SU-DHL-6 (cell line): ENCODE data around the gene OPA3.

ENCODE experiments used
- H2AFZ ChIP-seq: fragments of 200-600 bp; sonication (generic); 2 replicates; pipeline ENCODE4 v1.6.1; 2014; ENCODE audit warnings: low read depth, mild to moderate bottlenecking, moderate library complexity, mixed read lengths, antibody characterized with exemption, low read length; ENCODE audit not compliant: severe bottlenecking
- H3F3A ChIP-seq: fragments of 200-600 bp; shearing (Covaris generic); 2 replicates; pipeline ENCODE4 v1.6.0; 2016; ENCODE audit warnings: antibody characterized with exemption, mild to moderate bottlenecking; ENCODE audit not compliant: insufficient read depth
- H3K27ac ChIP-seq: fragments of 200-600 bp; sonication (generic); 2 replicates; pipeline ENCODE4 v1.5.1; 2016; ENCODE audit warnings: low read depth, mild to moderate bottlenecking, low read length, moderate library complexity, mixed read lengths
- H3K27me3 ChIP-seq: fragments of 200-600 bp; sonication (generic), shearing (Covaris generic); 2 replicates; pipeline ENCODE4 v1.6.0; 2014; ENCODE audit warnings: mild to moderate bottlenecking, low read length
- H3K36me3 ChIP-seq: fragments of 200-600 bp; sonication (generic); 2 replicates; pipeline ENCODE4 v1.6.1; 2014; ENCODE audit warnings: mild to moderate bottlenecking, low read length, mixed read lengths
- H3K4me2 ChIP-seq: fragments of 300-600, 200-600 bp; shearing (Covaris generic), sonication (generic); 2 replicates; pipeline ENCODE4 v1.6.0; 2014; ENCODE audit warnings: low read length, low read depth, mild to moderate bottlenecking; ENCODE audit not compliant: poor library complexity, severe bottlenecking
- H3K4me3 ChIP-seq: fragments of 200-600 bp; sonication (generic); 2 replicates; pipeline ENCODE4 v1.5.1; 2014; ENCODE audit warnings: antibody characterized with exemption, low read length, mild to moderate bottlenecking, mixed read lengths; ENCODE audit not compliant: insufficient read depth, poor library complexity, severe bottlenecking
- H3K79me2 ChIP-seq: fragments of 200-600 bp; sonication (generic); 2 replicates; pipeline ENCODE4 v1.6.1; 2014; ENCODE audit warnings: mild to moderate bottlenecking, low read length, moderate library complexity; ENCODE audit not compliant: insufficient read depth
- H3K9ac ChIP-seq: fragments of 200-600 bp; sonication (generic); 2 replicates; pipeline ENCODE4 v1.7.0; 2014; ENCODE audit warnings: mild to moderate bottlenecking, low read length
- H3K9me2 ChIP-seq: fragments of 200-600 bp; sonication (generic); replicated peaks from 2 replicates; pipeline ENCODE4 v1.6.1; 2014; ENCODE audit warnings: low read length; ENCODE audit not compliant: insufficient read depth
- H3K9me3 ChIP-seq: fragments of 200-600 bp; sonication (generic); 2 replicates; pipeline ENCODE4 v1.6.1; 2014; ENCODE audit warnings: low read length, mixed read lengths; ENCODE audit not compliant: insufficient read depth
- H4K20me1 ChIP-seq: fragments of 200-600 bp; sonication (generic); 2 replicates; pipeline ENCODE4 v1.6.1; 2014; ENCODE audit warnings: low read depth, mild to moderate bottlenecking, antibody characterized with exemption, low read length, moderate library complexity, mixed read lengths
- CTCF ChIP-seq: fragments of 200-600 bp; sonication (generic); IDR thresholded peaks from one replicate; pipeline ENCODE4 v1.5.1; 2017; ENCODE audit warnings: antibody characterized with exemption, mild to moderate bottlenecking, low read length, moderate library complexity; ENCODE audit not compliant: insufficient read depth, poor library complexity, severe bottlenecking
- EZH2phosphoT487 ChIP-seq: fragments of 200-600 bp; sonication (generic), shearing (Covaris generic); conservative IDR thresholded peaks from 2 replicates; pipeline ENCODE4 v1.6.1; 2018; ENCODE audit warnings: mild to moderate bottlenecking, antibody characterized with exemption, low read length, moderate library complexity, mixed read lengths

Gene OPA3

GRCh38 chr19:45577111-45577905 is 7.3 kb downstream of the OPA3 start:
- H3K4me2 ChIP-seq: no peak overlapping the region
- no peaks in the 10 kb centered on the region for H3K27me3 ChIP-seq
- peaks cover 31% of the 10 kb centered on the region for H3K79me2 ChIP-seq

GRCh38 chr19:45576682-45577081 is 7.9 kb downstream of the OPA3 start:
- Histone ChIP-seq H3K9ac (no peak overlapping the region), H3K27ac (no peak overlapping the region), H3K4me3 (no peak overlapping the region), H3K36me3 (no peaks in the 10 kb centered on the region), H2AFZ (no peak overlapping the region), H3K9me3 (no peaks in the 10 kb centered on the region), H4K20me1 (no peaks in the 10 kb centered on the region), H3K9me2 (no peaks in the 10 kb centered on the region), H3K4me2 (no peak overlapping the region), H3K79me2 (peaks cover 33% of the 10 kb centered on the region), H3K27me3 (no peaks in the 10 kb centered on the region), H3F3A (peaks cover 2% of the 10 kb centered on the region; the same call in 1 of the 2 replicates)
- TF ChIP-seq EZH2phosphoT487 (no peak), CTCF (no peak)

More at GRCh38 chr19:45577111-45577905, 7.3 kb downstream of the OPA3 start:
- no peak overlapping the region for H3K4me3 ChIP-seq
- no peaks in the 10 kb centered on the region for H3K9me3 ChIP-seq
- H4K20me1 ChIP-seq: no peaks in the 10 kb centered on the region
- TF ChIP-seq EZH2phosphoT487: no peak
- TF ChIP-seq CTCF: no peak
- no peaks in the 10 kb centered on the region for H3F3A ChIP-seq
- H3K9me2 ChIP-seq: no peaks in the 10 kb centered on the region
- no peaks in the 10 kb centered on the region for H3K36me3 ChIP-seq
- no peak overlapping the region for H3K9ac ChIP-seq
- no peak overlapping the region for H3K27ac ChIP-seq
- no peak overlapping the region for H2AFZ ChIP-seq

GRCh38 chr19:45575216-45575615 is 9.4 kb downstream of the OPA3 start:
- Histone ChIP-seq H3K4me3 (no peak overlapping the region), H2AFZ (no peak overlapping the region), H3K4me2 (no peak overlapping the region), H3K79me2 (peaks cover 31% of the 10 kb centered on the region), H3K36me3 (no peaks in the 10 kb centered on the region), H3F3A (peaks cover 5% of the 10 kb centered on the region; the same call in 1 of the 2 replicates), H4K20me1 (no peaks in the 10 kb centered on the region), H3K9me2 (no peaks in the 10 kb centered on the region), H3K27ac (no peak overlapping the region), H3K9me3 (no peaks in the 10 kb centered on the region), H3K27me3 (no peaks in the 10 kb centered on the region), H3K9ac (no peak overlapping the region)
- TF ChIP-seq CTCF (no peak), EZH2phosphoT487 (no peak)
